GM19239 (cell line): ENCODE data around the gene CDK5RAP2.

Experiments used
- DNase-seq: peaks from one replicate; pipeline ENCODE4 v3.0.0; 2011; ENCODE audit warnings: low spot score; ENCODE audit not compliant: insufficient read length
- FAIRE-seq: peaks from 2 replicates; lab custom pipeline; 2011; peaks lifted over from hg19 to GRCh38; lab: Jason Lieb, UNC

CDK5RAP2 gene

GRCh38 chr9:120413121-120414048 is 166.6 kb downstream of the CDK5RAP2 start:
- DNase-seq = no peak
- FAIRE-seq = no peak

GRCh38 chr9:120412425-120412951 is 167.5 kb downstream of the CDK5RAP2 start:
- DNase-seq (no peak), FAIRE-seq (no peak)

GRCh38 chr9:120411862-120412424 is 168.0 kb downstream of the CDK5RAP2 start:
- FAIRE-seq (no peak), DNase-seq (no peak)

GRCh38 chr9:120410925-120411501 is 169.0 kb downstream of the CDK5RAP2 start:
- FAIRE-seq (no peak), DNase-seq (no peak)

- DNase-seq (no peak), FAIRE-seq (no peak)
Measured at GRCh38 chr9:120408680-120409258, 171.2 kb downstream of the CDK5RAP2 start.

- no peak for DNase-seq
- FAIRE-seq = no peak
Measured at GRCh38 chr9:120405860-120406259, 174.1 kb downstream of the CDK5RAP2 start.

- FAIRE-seq = no peak
- DNase-seq = no peak
Measured at GRCh38 chr9:120405134-120405533, 174.8 kb downstream of the CDK5RAP2 start.

- DNase-seq (no peak), FAIRE-seq (no peak)
Measured at GRCh38 chr9:120403543-120403856, 176.5 kb downstream of the CDK5RAP2 start.

GRCh38 chr9:120402741-120403542 is 177.0 kb downstream of the CDK5RAP2 start:
- no peak for FAIRE-seq
- DNase-seq = no peak

GRCh38 chr9:120399940-120400339 is 180.0 kb downstream of the CDK5RAP2 start:
- FAIRE-seq (no peak), DNase-seq (no peak)

- DNase-seq (no peak), FAIRE-seq (no peak)
Measured at GRCh38 chr9:120398286-120398685, 181.7 kb downstream of the CDK5RAP2 start.

- DNase-seq (no peak), FAIRE-seq (no peak)
Measured at GRCh38 chr9:120397453-120397852, 182.5 kb downstream of the CDK5RAP2 start.

- no peak for DNase-seq
- FAIRE-seq = no peak
Measured at GRCh38 chr9:120396931-120397330, 183.0 kb downstream of the CDK5RAP2 start.

- DNase-seq = no peak
- no peak for FAIRE-seq
Measured at GRCh38 chr9:120396418-120396817, 183.5 kb downstream of the CDK5RAP2 start.

GRCh38 chr9:120395376-120395775 is 184.6 kb downstream of the CDK5RAP2 start:
- DNase-seq = no peak
- no peak for FAIRE-seq

GRCh38 chr9:120394058-120394669 is 185.8 kb downstream of the CDK5RAP2 start:
- DNase-seq (no peak), FAIRE-seq (no peak)

GRCh38 chr9:120393386-120394057 is 186.4 kb downstream of the CDK5RAP2 start:
- DNase-seq = no peak
- no peak for FAIRE-seq

GRCh38 chr9:120392711-120393110 is 187.3 kb downstream of the CDK5RAP2 start:
- no peak for FAIRE-seq
- DNase-seq = no peak

GRCh38 chr9:120392245-120392644 is 187.7 kb downstream of the CDK5RAP2 start:
- no peak for FAIRE-seq
- no peak for DNase-seq
